Fibroblast of skin of back (primary cell): ENCODE data around the gene NEUROG1.

Source experiments
- DNase-seq: peaks from one replicate; pipeline ENCODE4 v3.0.0-alpha.2; 2013

Gene NEUROG1

DNA sequence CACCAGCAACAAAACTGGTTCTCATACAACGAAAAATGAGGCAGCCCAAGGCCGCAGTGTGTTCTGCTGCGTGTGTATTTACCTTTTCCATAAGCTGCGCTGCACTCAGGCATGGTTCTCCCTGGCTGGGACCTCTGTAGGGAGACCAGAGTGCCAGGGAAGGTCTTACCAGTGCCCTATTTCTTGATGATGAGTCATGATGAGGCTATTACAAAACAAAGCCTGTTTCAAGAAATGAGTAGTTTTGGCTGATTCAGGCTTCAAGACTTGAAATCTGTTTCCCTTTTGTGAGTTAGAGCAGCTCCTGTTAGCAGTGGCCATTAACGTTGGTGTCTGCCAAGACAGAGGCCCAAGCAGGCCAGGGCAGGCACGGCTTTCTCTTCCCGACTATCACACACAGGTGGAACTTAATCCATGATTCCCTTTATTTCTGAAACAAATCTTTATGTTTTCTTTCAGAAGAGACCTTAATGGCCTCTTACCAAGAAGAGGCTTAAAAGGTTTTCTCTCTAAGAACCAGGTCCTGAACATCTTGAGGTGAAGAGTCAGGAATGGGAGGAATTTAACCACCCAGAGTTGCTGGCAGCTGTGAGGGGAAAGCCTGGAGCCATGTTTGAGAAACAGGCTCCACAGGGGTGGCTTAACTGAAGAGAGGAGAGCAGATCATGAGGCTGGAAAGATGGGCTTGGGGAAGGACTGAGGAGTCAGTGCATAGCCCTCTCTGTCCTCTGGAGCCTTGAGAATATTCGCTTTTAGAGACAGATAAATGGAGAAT, 42.2 kb downstream of the NEUROG1 start:
- DNase-seq, result peak; percentile 86

DNA sequence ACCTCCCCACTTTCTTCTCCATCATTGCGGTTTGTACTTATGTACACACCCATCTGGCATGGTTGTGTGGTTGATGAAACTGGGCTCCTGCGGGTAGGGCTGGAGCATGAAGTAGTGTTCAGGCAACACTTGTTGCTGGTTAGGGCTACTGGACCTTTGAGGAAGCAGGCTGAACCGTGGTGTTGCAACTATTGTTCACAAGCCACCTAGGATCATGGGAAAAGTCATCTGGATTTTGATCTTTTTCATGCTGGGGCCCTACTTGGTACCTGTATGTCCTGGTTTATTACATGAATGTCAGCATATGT, 43.5 kb downstream of the NEUROG1 start:
- no peak for DNase-seq

DNA sequence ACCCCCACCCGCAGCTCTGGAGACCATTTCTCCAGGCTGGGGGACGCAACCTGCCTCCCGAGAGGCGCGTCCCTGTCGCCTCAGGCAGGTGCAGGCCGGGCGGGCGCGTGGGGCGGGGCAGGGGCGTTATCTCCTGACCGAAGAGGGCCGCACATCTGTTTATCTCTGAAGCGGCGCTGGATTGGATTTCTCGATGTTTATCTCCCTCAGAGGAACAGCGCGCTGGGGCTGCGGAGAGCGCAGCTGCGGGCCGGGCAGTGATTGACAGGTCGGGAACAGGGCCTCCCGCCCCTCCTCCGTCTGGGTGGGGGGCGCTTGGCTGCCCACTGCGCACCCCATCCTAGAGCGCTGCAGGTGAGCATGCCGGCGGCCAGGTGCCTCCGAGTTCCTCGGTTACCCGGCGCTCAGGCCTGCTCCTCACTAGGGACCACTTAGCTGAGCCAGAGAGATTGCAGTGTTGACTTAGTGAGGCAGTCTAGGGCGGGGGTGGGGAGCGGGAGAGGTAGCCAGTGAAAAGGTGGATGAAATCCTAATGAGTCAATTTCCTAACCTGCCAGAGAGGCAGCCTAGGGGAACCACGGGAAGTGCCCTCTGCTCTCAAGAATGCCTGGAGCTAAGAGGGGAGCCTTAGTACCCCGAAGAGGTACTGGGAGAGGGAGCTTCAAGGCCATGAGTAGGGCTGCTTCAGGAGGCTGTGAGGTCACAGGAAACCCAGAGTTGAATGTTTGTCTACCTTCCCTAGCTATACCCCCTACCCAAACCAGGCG, 44.0 kb downstream of the NEUROG1 start:
- no peak for DNase-seq

DNA sequence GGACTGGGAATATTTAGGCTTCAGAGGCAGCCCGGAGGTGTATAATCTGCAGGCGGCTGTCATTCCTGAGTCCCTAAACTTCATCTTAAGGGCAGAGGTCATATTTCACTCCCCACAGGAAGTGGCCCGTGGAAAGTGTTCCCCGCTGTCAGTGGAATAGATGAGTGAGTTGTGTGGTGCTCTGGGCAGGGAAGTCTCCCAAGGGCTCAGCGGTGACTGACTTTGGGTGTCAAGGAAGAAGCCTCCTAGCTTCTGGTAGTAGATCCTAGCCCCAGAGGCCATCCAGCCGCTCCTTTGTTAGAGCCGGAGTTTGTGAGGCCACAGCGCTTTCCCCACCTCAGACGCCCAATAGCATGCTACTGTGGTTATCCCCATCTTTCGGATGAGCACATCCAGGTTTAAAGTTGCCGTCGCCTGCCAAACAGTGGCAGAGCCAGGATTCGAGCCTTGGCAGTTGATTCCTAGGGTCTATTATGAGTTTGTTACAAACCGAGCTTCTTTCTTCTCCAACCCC, 44.7 kb downstream of the NEUROG1 start:
- DNase-seq, result no peak

DNA sequence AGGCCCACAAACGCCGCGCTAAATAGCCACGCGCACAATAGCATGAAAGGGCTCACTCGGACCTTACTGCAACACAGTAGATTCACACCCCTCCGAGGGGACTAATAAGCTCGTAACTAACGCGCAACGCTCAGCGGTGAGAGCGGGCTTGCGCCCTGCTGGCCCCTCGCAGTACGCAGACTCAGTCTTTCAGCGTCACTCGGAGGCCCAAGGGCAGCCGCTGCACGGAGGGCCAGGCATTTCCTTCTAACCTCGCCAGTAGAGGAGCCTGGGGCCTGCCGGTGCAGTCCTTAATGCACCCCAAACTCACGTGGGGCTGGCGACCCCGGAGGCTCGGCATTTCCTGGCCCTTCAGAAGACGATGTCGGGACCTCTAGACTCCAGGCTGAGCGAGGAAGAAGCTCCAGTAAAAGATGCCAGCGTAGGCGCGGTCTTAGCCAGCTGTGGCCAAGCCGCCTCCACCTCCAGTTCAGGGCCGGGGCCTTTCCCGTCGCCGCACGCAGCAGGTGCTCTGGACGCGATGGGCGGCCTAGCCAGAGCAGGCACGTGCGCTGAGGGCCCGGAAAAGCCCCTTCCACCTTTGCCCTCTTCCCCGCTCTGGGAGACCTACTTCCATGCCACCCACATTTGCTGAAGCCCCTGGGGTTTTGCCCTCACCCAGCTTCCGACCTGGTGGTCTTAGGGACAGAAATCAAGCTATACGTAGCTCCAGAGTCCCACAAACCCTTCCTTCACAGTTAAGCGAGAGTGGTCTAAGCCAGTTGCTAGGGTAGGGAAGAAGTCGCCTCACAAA, 45.3 kb downstream of the NEUROG1 start:
- no peak for DNase-seq

DNA sequence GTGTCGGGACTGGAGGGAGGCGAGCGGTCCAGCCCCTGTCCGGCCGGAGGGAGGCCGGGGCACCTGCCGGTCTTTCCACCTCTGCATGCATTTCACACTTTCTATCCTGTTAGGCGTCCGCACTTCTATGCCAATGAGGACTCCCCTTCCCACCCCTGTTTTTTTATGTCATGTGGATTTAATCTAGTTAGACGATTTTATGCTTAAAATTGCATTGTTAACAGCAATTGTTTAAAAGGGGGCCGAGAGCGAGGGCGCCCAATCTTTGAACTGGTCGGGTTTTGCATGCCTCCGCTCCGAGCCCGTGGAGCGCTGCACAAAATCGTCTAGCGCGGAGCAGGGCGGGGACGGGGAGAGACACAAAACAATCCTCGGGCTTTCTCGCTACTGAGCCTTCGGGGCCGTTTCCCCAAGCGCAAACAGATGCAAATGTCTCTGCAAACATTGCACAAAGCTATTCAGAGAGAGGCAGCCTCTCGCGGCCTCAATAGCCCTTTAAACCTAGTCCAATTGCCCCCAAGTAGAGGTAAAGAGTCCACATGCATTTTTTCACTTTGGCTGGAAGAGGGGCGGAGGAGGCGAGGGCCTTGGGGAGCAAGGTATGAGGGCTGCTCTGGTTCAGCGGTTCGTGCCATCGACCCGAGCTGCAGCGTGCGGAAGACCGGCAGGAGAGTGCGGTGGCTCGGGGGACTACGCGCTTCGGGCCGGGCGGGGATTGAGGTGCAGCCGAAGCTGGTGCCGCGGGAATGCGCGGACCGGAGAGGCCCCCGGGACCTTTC, 46.1 kb downstream of the NEUROG1 start:
- no peak for DNase-seq

DNA sequence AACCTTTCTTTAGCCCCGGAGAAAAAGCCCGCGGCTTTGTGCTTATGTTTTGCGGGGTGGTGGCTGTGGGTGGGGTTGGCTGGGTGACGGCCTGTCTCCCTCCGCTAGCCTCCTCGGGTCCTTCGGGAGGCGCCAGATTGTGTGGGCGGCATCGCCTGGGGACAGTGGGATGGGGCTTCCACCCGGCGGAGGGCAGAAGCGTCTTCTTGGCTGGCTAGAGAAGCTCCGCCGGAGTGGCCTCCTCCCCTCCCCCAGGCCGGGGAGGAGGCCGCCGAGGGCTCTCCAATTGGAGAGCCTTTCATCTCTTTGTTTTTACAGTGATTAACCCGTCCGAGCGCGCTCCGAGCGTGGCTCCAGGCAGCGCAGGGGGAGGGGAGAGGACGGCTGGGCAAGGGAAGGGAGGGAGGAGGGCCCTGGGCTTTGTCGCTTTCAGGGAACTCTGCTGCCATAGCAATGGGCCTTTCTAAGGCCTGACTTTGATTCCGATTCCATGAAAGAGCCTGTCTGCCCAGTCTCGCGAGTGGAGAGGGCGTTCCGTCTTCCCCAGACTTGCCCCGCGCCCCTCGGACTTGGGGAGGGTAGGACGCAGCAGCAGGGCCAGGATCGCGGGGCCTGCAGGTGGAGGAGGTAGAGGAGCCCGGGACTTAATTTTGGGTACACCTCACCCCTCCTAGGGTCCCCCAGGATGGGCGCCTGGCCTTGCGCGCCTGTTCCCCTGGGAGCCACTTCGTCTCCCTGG, 46.9 kb downstream of the NEUROG1 start:
- DNase-seq, result peak; percentile 91

DNA sequence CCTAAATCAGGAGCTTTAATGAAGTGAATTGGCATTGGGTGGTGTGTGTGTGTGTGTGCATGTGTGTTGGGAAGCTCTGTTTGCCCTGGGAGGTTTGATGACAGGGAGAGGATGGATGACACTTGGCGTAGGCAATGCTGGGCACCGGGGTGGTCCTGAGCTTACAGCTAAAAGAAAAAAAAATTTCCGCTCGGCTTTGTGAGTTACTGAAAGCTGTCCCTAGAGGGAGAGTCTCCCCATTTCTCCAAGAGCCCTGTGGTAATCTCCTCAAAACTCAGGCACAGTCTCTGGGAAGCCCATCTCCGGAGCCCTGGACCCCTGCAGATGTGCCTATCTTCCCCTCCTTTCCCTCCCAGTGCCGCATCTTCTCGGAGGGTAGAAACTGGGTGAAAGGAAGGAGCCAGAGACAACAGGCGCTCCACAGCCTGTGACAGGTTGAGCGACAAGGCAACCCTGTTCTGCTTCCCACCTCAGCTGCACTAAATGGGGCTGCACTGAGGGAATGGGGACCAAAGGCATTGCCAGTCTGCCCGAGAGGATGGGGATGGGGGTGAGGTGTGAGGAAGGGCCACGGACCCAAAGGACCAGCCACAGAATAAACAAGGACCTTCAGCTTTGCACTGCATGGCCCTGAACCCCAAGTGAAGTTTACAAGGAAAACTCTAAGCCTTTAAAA, 47.8 kb downstream of the NEUROG1 start:
- DNase-seq, result no peak

DNA sequence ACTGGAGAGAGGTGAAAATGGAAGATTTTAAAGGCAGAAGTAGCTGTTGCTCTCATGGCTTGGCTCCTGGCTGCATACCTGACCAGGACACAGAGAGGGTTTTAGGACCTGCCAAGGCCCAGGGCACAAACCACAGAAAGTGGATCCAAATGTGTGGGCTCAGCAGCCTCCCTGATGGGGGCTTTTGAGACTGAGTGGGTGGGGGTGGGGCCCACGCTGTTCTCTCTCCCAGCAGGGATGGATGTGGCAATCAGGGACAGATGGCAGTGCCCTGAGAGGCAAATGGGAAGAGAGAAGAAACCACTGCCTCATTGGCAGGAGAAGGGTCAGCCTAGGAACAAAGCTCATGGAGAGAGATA, 48.7 kb downstream of the NEUROG1 start:
- no peak for DNase-seq

DNA sequence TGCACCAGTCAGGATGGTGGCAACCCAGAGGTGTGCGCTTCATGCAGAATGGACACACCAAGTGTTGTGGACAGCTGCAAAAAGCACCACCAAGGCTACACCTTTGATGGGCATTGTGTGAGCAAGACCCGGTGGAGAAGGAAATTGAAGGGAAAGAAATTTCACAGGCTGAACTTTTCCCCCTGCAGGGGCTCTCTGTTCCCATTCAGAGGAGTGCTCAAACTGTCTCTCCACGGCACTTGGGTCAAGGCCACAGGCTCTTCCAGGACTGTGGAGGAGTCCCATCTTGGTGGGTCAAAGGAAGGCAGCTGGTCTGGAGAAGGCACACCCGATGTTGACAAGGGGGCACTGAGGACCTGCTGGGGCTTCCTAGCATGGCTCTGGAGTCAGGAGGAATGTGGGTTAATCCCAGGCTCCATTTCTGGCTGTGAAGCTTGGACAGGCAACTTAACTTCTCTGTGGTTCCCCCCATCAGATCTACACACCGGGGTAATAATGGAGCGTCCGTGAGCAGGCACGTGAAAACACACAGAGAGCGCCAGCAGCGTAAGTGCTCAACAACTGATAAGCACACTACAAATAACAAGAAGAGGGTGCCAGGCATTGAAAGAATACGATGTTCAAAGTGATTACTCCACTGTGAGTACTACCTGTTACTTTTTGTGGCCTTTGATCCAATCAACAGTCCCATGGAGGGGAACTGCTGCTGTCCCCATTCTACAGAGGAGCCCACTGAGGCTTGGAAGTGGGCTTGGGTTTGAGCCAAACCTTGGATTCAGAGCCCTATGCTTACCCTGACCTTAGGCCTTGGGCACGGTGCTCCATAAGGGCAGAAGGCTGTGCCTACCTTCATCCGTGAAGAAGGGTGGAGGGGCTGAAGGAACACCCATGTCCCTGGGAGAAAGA, 49.4 kb downstream of the NEUROG1 start:
- no peak for DNase-seq

DNA sequence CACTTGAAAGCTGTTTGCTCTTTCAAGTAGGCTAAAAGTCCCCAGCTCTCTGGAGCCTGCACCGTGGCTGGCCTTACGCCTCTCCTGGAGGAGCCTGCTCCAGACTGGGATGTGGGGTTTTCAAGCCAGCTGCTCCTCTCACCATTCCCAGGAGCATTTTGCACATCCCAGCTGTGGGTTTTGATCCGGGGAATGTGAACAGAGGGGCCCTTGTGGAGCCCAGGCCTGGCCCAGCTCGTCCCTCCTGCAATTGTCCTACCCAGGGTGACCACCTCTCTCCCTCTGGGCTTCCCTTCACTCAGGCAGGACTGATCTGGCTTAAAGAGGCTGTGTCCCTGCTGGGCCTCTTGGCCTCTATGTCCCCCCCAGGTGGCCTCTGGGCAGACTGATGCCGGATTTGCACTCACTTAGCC, 51.1 kb downstream of the NEUROG1 start:
- no peak for DNase-seq
